NCI-H1436 (cell line): ENCODE results near the gene GMDS.
A peak's percentile ranks its signal among the peaks of the same experiment; 100 is the strongest.

Experiments
- DNase-seq: peaks from one replicate; lab custom pipeline; 2025; lab: John Stamatoyannopoulos, UW

GMDS gene

DNA sequence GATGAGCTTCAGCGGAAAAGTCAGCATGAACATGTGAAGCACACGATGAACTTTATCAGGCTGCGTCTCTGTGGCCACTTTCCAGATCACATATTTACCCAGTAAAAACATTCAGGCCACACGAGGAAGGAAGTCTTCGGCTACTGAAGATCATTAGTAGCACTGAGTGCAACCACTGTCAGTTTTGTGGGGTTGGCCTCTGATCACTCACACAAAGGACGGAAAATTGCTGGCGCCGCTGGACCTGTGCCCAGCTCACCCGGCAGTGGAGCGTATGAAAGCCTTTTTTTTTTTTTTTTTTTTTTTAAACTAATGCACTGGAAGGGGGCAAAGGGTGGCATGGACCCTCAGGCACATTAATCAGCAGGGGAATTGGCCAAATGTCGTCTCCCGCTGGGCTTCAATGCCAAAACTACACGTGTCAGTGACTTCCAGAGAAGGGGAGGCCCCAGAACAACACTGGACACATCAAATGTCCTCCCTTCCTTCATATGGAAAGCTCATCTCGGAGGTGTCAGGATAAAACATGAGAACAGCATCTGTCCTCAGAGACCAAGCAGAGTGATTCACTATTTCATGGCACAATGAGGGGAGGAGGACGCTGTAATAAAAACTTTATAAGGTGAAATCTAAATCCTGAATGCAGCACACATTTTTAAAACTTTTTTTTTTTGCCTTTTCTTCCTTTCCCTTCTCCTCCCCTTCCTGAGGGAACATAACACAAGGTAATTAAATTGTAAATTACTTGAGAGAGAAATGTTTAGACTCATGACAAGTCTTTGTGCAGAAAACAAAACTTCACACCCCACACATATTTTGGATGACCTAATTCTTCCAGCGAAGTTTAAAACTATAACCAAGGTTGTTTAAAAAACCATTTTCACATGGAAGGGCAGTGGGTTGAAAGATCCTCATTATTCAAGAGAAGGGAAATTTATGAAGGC, 412.3 kb downstream of the GMDS start:
- no peak for DNase-seq

DNA sequence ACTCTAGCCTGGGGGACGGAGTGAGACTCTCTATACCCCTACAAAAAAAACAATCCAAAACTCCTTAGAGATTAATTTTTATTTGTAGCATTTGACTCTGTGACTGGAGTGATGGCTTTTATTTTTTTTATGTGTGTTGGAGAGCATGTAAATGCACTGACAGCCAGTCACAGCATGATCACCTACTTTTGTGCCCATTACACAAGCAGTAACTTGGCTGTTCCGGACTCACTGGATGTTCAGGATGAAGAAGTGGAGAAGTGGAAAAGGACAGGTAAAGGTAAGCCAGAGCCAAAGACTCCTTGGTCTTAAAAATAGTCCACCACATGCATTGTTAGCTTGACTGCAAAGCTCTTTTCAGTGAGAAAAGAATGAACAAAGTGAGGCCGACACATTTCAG, 413.0 kb downstream of the GMDS start:
- DNase-seq, result no peak

DNA sequence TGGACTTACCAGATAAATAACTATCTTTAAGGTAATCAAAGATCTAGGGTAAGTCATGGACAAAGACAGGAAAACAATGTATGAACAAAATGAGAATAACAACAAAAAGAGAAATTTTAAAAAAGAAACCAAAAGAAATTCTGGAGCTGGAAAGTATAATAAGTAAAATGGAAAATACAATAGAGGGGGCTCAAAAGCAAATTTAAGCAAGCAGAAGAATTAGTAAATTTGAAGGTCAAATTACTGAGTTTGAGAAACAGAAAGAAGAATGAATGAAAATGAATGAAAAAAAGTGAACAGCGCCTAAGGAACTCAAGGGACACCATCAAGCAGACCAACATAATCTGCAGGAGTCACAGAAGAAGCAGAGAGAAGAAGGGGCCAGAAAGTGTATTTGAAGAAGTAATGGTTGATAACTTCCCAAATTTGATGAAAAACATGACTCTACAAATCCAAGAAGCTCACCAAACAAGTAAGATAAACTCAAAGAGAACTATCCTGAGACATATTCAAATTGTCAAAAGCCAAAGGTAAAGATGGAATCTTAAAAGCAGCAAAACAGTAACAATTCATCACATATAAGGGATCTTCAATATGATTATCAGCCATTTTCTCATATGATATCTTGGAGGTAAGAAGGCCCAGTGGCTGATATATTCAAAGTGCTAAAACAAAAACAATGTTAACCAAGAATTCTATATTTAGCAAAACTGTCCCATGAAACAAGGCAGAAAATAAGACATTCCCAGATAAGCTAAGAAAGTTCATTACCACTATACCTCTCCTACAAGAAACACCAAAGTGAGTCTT, 417.2 kb downstream of the GMDS start:
- DNase-seq, result no peak

DNA sequence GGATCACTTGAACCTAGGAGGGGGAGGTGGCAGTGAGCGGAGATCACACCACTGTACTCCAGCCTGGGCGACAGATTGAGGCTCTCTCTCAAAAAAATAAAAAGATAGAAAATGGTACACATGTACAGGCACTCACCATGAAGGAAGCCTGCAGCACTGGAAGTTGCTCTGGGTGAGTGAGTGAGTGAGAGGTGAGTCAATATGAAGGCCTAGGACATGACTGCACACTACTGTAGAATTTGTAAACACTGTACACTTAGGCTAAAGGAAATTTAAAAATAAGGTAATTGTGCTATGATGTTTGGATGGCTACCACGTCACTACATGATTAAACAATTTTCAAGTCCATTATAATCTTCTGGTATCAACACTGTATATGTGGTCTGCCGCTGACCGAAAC, 419.5 kb downstream of the GMDS start:
- DNase-seq, result no peak

- no peak for DNase-seq
These were observed 420.1 kb downstream of the GMDS start for GRCh38 chr6:1825277-1825676.

- DNase-seq, result peak; percentile 14
These were observed 423.8 kb downstream of the GMDS start for GRCh38 chr6:1821513-1822183.

- DNase-seq, result no peak
These were observed 424.3 kb downstream of the GMDS start for GRCh38 chr6:1821164-1821512.

- no peak for DNase-seq
These were observed 424.7 kb downstream of the GMDS start for GRCh38 chr6:1820714-1821113.

- DNase-seq, result no peak
These were observed 425.2 kb downstream of the GMDS start for GRCh38 chr6:1820165-1820564.

- DNase-seq, result no peak
These were observed 426.4 kb downstream of the GMDS start for GRCh38 chr6:1819007-1819406.

DNA sequence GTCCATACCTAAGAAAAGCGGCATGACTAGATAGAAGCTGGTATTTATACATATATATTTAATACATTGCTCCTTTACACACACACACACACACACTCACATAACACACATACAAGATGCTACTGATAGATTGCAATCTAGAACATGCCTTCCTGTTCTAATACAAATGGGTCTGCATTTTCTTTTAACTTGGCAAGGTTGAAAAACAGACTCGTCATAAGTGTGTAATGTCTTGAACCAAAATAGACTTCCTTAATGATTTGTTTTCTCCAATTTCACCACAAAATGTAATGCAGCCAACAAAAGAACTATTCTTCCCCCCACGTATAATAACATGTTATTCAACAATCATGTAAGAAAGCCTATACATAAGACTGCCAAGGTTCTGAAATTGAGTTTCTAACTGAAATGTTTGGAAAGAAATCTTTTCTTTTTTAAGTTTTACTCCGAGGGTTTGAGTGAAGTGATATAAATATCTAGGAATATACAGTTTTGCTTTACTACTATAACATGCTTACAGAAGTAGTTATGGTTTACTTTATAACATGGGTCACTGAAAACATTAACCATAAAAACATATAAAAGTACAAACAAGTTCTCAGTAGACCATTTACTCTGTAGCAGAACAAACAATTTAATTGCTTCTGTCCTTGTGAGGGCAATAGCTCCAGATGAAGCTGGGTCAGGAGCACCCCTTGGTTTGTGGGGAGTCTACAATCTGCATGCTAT, 428.2 kb downstream of the GMDS start:
- DNase-seq, result no peak

DNA sequence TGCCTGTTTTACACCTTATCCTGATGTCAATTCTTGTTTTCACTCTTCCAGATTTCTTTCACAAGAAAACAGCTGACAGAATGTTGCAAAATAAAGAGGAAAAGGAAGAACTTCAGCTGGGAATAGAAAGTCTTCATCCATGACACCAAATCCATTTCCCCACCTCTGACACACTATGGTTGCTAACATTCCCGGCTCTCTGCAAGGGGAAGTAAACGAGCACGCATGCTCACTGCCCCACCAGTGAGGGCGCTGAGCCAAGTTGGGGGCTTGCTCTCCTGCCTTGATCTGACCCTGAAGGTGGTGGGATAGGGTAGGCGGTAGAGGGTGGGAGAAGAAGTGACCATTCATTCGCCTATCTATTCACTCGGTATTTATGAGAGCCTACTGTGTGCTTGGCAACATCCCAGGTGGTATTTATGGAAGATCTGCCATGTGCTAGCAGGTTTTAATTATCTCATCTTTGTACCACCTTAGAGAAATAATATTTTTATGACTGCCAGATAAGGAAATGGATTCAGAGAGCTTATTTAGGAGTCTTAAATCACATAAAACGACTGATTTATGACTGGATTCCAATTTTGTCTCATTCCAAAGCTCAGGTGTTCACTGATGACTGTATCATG, 429.5 kb downstream of the GMDS start:
- no peak for DNase-seq

GRCh38 chr6:1814279-1814678, 431.1 kb downstream of the GMDS start:
- DNase-seq, result no peak

DNA sequence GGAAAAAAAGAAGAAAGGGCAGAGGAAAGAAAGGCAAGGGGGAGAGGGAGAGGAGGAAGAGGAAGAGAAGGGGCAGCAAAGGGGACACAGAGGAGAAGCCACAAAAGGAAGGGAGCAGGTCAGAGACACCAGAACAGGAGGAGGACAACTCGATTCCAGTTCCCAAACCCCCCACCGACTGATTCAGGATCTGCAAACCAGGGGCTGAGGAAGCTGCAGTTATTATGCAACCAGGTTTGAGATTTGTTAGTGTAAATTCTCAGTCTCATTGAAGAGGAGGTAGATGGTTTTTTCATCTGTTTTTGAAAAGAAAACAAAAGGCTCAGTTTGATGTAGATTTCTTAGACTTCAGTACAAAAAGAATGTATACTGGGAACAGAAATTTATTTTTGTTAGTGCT, 432.9 kb downstream of the GMDS start:
- no peak for DNase-seq

GRCh38 chr6:1812034-1812433, 433.4 kb downstream of the GMDS start:
- no peak for DNase-seq

GRCh38 chr6:1810880-1811279, 434.5 kb downstream of the GMDS start:
- DNase-seq, result no peak

DNA sequence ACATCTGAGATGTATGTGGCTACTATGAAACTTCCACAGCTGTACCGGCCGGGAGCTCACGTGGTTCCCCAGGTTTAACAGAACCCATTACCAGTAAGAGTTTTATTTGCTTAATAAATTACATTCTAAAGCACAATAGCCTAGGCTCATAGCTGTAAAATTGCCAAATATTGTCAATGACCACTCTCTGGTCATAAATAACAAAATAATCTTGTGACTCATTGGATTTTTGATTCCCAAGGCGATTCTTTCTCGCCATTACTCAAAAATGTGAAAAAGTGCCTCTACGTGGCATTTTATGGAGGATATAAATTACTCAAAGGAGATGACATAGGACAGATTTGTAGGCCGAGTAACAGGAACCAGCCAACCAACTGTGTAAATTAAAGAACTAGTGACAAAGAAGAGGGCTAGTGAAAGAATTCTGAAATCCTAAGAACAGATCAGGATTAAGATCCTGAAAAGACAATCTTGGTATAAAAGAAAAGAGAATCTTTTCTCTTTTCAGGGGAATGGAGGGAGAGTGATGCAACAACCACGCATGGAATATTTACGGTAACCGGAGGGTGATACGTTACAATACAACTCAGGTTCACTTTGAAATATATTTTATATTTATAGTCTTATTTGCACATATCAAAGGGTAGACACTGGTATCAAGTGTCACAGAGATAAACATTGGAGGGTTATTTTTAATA, 436.0 kb downstream of the GMDS start:
- DNase-seq, result no peak

DNA sequence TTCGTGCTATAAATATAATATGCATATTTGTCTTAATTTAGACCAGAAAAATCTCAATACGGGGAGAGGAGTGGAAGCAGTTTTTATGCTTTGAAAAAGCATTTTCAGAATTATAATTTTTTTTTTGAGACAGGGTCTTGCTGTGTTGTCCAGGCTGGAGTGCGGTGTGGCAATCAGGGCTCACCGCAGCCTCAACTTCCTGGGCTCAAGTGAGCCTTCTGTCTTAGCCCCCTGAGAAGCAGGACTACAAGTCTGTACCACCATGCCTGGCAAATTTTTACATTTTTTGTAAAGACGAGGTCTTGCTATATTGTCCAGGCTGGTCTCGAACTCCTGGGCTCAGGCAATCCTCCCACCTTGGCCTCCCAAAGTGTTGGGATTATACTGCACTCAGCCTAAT, 438.5 kb downstream of the GMDS start:
- DNase-seq, result no peak

GRCh38 chr6:1802491-1803395, 442.7 kb downstream of the GMDS start:
- no peak for DNase-seq

DNA sequence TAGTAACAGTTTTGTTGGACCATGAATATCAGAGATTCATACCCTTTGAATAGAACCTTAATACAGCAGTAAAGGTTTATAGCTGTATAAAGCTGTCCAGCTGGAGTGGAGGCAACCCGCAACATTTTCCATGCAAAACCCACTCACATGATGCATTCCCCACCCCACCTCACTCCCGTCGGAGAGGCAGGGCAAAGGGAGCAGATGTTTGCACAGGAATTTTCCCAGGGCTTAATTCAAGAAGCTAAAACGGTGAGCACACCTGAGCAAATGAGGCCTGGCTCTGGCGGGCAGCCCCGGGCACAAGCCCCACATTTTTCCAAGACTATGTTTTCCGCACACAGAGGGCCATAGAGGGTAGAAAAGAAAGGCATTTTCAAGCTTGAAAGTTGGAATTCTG, 444.0 kb downstream of the GMDS start:
- DNase-seq, result no peak
